Measurements from ENCODE around the gene ATP1A1.

The ATP1A1 gene

GRCh38 chr1:116392717-116393404 is 19.8 kb downstream of the ATP1A1 start:
- no peak for DNase-seq

DNA sequence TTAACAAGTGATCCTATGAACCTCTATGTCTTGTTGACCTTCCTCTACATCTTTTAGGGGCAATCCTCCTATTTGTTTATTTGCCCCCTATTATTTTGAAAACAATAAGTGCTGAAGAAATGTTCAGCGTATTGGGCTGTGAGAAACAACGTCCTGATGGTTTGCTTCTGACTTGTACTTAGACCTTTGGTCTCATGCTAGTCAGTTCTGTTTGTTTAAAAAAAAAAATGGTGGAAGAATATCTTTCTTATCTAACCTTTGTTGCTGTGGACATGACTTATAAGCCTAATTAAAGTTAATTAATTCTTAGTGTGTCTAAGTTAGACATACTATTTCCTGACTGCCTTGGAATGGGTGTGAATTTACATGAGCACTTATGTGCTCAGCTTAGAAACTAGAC is 20.7 kb downstream of the ATP1A1 start:
- DNase-seq: no peak

GRCh38 chr1:116394270-116394669 is 21.2 kb downstream of the ATP1A1 start:
- no peak for DNase-seq

GRCh38 chr1:116396769-116397168 is 23.7 kb downstream of the ATP1A1 start:
- no peak for DNase-seq

DNA sequence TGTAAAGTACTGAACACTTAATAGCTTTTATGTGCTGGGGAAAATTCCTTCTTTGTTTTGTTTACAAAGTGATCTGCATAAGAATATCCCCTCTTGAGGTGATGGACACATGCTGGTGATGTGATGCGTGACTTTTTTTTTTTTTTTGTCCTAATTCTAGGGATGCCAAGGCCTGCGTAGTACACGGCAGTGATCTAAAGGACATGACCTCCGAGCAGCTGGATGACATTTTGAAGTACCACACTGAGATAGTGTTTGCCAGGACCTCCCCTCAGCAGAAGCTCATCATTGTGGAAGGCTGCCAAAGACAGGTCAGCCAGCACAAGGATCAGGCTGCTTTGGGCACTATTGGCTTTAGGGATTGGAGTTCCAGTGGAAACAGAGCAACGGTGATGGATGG is 24.7 kb downstream of the ATP1A1 start:
- no peak for DNase-seq

DNA sequence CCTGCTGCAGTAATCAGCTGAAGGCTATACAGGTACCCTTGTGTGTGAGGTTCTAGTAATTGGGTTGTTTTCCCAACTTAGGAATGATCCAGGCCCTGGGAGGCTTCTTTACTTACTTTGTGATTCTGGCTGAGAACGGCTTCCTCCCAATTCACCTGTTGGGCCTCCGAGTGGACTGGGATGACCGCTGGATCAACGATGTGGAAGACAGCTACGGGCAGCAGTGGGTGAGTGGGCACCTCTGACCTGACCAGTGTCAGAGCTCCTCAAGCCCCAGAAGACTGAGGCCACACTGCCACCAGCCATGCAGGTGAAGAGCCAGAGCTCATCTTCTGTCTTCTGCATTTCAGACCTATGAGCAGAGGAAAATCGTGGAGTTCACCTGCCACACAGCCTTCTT is 27.7 kb downstream of the ATP1A1 start:
- no peak for DNase-seq

DNA sequence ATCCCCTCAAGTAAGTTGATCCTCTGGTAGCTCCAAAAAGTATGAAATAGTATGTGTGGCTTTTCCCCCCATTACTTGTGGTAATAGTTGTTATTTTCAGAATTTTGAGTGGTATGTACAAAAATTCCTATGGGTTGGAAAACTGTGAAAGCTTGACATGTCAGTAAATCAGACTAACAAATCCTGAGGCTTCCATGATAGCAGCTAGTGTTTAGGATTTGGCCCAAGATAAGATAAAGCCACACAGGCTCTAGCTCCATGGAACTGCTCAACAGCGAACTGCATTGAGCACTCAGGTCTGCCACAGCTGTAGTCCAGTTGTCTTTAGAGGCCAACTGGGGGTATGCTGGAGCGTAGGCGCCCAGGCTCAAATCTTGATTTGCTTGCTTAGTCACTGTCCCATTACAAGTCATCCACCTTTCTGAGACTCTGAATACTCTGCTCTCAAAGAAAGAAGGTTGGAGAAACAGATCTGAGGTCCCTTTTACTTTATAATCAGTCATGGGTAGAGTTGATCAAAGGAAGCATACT is 28.7 kb downstream of the ATP1A1 start:
- DNase-seq: no peak

DNA sequence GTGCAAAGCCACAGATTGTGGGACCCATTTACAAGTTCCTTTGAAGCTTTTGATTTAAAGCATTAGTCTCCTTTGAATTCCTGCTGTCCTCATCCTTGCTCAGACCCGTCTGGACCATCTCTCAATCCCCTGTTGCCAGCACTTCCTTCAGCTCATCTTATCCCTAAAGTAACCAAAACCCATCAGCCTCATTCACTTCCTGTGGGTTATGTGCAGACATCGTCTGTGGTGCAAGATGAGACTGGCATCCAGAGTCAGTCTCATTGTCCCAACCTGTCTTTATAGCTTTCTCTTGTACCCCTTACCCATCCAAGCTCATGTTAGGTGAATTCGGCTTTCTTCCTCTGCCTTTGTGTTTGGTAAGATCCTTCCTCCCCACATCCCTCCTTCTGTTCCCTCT is 29.3 kb downstream of the ATP1A1 start:
- DNase-seq: no peak

DNA sequence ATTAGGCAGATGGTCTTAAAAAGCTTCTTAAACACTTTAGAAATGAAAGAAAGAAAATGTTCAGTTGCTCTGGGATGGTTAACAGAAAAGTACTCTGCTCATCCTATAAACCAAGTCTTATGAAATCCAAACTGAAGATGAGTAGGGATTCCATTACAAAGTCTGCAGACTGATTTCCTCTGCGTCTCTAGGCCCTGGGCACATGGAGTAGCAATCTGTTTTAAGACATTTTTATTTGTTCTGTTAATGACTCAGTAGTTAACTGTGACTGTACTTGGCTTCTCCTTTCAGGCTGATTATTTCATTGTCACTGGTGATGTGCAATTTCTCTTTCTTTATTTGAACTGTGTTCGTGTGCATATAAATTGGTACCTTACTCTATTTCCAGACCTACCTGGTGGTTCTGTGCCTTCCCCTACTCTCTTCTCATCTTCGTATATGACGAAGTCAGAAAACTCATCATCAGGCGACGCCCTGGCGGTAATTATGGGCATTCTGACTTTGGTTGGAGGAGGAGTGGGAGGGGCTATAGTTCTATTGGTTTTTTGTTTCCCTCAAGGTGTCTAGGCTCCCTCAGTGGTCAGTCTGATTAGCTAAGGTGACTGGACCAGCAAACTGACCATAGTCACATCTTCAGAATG is 30.6 kb downstream of the ATP1A1 start:
- no peak for DNase-seq

DNA sequence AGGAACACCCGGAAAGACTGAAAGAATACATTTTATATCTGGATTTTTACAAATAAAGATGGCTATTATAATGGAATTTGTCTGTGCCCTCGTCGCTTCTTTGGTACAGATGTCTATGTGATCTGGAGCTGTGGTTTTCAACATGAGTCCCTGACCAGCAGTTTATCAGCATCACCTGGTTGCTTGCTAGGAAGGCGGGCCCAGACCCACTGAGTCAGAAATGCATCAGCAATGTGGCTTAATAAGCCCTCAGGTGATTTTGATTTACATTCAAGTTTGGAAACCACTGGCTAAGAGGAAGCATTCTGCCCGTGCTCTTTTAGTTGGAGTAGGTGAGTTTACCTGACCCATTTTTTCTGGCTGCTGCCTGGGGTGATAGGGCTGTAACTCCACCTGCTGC is 31.7 kb downstream of the ATP1A1 start:
- no peak for DNase-seq

- no peak for DNase-seq
Measured at GRCh38 chr1:116405241-116406135, 32.4 kb downstream of the ATP1A1 start.

DNA sequence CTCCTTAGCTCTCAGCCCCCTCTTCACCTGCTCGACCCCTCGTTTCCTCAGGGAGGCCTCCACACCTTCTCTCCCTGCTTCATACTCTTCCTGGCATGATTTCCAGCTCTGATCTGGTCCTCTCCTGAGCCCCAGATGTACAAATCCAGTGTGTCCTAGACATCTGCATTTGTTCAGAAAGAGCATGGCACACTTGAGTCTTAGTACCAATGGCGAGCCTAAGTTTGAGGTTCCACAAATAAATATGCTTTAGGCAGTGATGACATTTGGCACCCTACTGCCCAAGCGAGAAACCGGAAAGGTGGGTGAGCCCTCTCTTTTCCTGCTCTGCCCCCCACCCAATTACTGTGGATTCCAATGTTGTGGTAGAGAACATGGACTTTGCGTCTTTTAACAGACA is 34.0 kb downstream of the ATP1A1 start:
- DNase-seq: no peak

DNA sequence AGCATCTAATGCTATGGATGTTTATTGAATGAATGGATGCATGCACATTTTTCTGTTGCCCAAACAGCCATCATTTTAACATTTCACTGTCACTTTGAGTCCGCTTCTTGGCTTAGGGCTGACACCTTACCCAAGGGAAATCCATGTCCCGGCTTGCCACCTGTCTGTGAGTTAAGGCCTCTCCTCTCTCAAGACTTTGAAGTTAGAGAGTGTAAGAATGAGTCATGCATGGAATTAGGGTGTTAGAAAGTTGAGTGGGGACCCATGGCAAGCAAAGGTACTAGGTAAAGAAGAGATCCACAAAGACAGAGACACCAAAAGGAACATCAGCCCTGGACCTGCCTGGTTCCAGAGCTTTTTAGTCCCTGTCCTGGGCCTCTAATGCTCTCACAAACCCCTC is 35.1 kb downstream of the ATP1A1 start:
- no peak for DNase-seq

GRCh38 chr1:116408803-116409720 is 36.0 kb downstream of the ATP1A1 start:
- DNase-seq: no peak

DNA sequence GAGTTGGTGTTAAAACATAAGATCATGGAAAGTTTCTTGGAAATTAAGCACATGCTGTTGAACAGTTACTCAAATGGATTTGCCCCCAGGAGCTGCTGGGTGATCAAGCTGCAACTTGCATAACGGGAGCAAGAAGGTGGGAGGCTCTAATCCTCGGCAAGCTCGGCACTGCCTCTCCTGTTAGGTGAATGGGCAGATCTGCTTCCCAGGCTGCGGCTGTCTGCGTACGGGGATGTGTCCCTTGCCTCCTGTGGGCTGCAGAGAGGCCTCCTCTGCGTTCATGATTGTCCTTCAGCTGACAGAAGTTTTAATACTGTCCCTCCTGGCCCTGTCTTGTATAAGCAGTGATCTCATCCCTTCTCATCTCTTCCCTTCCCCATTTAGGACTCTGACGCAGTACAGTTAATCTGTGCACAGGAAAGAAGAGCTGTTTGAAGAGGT is 36.7 kb downstream of the ATP1A1 start:
- DNase-seq: no peak

DNA sequence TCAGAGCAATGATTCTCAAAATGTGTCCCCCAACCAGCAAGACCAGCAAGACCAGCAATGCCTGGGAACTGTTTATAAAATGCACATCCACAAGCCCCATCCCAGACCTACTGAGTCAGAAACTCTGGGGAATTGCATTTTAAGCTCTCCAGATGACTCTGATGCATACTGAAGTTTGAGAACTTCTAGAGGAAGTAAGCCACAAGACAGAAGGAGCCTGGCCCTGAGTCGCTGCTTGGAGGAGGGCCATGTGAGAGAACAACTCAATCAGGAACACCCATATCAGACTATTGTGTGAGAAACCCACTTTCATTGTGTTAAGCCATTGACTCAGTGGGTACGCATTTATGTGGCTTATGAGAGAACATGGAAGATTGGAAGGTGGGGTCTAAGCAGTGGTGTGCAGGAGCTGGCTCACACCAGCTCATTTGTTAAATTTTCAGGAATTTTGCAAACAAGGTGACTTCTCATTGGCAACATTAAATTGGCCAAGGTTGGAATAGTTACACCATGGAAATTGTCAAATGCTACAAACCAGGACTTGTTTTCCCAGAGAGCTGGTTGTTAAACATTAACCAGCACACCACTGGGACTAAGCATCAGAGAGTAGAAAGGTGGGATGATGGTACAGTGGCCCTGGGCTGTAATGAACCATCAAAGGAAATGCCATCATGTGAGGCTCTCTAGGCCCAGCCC is 38.9 kb downstream of the ATP1A1 start:
- DNase-seq: no peak

GRCh38 chr1:116412480-116412798 is 39.4 kb downstream of the ATP1A1 start:
- DNase-seq: no peak

GRCh38 chr1:116412898-116413297 is 39.9 kb downstream of the ATP1A1 start:
- DNase-seq: no peak

- DNase-seq: no peak
Measured at GRCh38 chr1:116413414-116413813, 40.4 kb downstream of the ATP1A1 start.

DNA sequence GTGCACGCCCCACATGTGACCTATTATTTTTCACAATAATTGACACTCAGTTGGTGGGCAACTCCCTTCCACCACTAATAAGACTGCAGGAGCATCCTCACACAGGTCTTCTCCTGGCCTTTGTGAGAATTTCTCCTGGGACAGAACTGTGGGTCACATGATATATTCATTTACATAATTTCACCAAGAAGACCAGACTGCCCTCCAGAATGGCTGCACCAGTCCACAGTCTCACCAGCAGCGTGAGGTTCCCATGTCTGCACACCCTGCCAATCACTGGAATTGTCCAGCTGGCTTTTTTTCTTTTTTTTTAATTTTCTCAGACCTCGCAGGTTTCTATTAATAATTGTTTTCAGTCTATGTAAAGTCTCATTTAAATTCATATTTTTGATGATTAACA is 41.3 kb downstream of the ATP1A1 start:
- DNase-seq: no peak

GRCh38 chr1:116415200-116415698 is 42.2 kb downstream of the ATP1A1 start:
- DNase-seq: no peak
